Measurements from ENCODE around the gene IL1B. TPM values are rescaled to one million over a fixed set of nuclear protein-coding genes. Genes with fewer than 3 reads are reported as not detected.

Gene IL1B
- total RNA-seq, 6 donors from 2014 or later = 0.59 to 27.4 (median 9.6) TPM

- H3K27ac ChIP-seq = no peak overlapping the region
These were observed 3.5 kb downstream of the IL1B start for GRCh38 chr2:112832841-112833638.

DNA sequence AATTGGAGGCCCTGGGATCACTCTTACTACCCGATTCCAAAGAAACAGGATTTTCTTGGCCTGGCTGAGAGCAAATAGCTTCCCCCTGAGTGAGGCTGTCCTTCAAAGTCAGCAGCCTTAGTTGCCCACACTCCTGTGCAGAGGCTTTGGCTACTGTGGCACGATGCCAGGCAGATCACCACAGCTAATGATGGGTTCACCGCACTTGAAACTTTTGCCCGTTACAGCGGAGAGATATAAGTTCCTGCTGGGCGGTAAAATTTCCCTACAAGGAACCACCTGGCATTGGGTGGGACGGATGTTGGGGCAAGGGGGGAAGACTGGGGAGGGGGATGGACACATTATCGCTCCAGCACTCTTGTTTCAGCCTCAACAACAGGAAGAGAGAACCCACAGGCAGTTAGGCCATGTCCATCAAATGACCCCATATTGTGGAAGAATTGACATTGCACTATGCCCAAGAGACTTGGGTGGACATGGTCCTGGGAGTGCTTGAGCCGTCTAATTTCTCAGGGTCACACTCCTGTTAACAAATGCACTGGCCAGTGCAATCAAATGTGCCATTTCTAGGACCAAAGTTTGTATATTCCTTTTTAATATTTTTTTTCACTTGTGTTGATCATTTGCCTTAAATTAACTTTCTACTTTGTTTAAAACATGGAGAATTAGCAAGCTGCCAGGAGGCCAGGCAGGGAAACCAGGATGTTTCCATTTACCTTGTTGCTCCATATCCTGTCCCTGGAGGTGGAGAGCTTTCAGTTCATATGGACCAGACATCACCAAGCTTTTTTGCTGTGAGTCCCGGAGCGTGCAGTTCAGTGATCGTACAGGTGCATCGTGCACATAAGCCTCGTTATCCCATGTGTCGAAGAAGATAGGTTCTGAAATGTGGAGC, 4.4 kb downstream of the IL1B start:
- ATAC-seq (ENCODE audit: low FRiP score in 2 of 2) = no peak
- TF ChIP-seq CTCF (IDR thresholded peaks at IDR 0.05) = no peak
- TF ChIP-seq POLR2A (IDR thresholded peaks at IDR 0.05) = no peak
- TF ChIP-seq EP300 (IDR thresholded peaks at IDR 0.05) = no peak
- TF ChIP-seq POLR2AphosphoS5 (IDR thresholded peaks at IDR 0.05) = no peak
- WGBS, 2 donors = 77 to 83% methylated on average over 15 of the region's 15 CpGs
- no peak for DNase-seq
- H3K36me3 ChIP-seq = no peaks in the 10 kb centered on the region
- H3K4me3 ChIP-seq = no peak overlapping the region
- no peaks in the 10 kb centered on the region for H3K9me3 ChIP-seq
- no peaks in the 10 kb centered on the region for H3K27me3 ChIP-seq
- peaks cover 0 to 25% (median 9%) of the 10 kb centered on the region in 4 donors for H3K4me1 ChIP-seq
- H3K27ac ChIP-seq = no peak overlapping the region

More at GRCh38 chr2:112832841-112833638, 3.5 kb downstream of the IL1B start:
- Histone ChIP-seq H3K36me3 (no peaks in the 10 kb centered on the region), H3K9me3 (no peaks in the 10 kb centered on the region), H3K4me1 (peaks cover 0 to 25% (median 9%) of the 10 kb centered on the region in 4 donors), H3K27me3 (no peaks in the 10 kb centered on the region), H3K4me3 (no peak overlapping the region)
- DNase-seq (no peak), ATAC-seq (ENCODE audit: low FRiP score in 2 of 2) (no peak)
- no peak for TF ChIP-seq EP300 (IDR thresholded peaks at IDR 0.05)
- no peak for TF ChIP-seq POLR2A (IDR thresholded peaks at IDR 0.05)
- no peak for TF ChIP-seq CTCF (IDR thresholded peaks at IDR 0.05)
- TF ChIP-seq POLR2AphosphoS5 (IDR thresholded peaks at IDR 0.05) = no peak
- 89 to 93% methylated on average over 14 of the region's 14 CpGs for WGBS, 2 donors

GRCh38 chr2:112831513-112831845, 5.1 kb downstream of the IL1B start:
- peaks cover 0 to 25% (median 9%) of the 10 kb centered on the region in 4 donors for H3K4me1 ChIP-seq
- H3K27me3 ChIP-seq = no peaks in the 10 kb centered on the region
- no peaks in the 10 kb centered on the region for H3K36me3 ChIP-seq
- no peaks in the 10 kb centered on the region for H3K9me3 ChIP-seq
- no peak overlapping the region for H3K27ac ChIP-seq
- ATAC-seq (ENCODE audit: low FRiP score in 2 of 2) = no peak
- WGBS, 2 donors = 23 to 56% methylated on average over 2 of the region's 2 CpGs
- H3K4me3 ChIP-seq = no peak overlapping the region
- DNase-seq = no peak
- TF ChIP-seq CTCF (IDR thresholded peaks at IDR 0.05) (no peak), POLR2A (IDR thresholded peaks at IDR 0.05) (no peak), EP300 (IDR thresholded peaks at IDR 0.05) (no peak), POLR2AphosphoS5 (IDR thresholded peaks at IDR 0.05) (no peak)

DNA sequence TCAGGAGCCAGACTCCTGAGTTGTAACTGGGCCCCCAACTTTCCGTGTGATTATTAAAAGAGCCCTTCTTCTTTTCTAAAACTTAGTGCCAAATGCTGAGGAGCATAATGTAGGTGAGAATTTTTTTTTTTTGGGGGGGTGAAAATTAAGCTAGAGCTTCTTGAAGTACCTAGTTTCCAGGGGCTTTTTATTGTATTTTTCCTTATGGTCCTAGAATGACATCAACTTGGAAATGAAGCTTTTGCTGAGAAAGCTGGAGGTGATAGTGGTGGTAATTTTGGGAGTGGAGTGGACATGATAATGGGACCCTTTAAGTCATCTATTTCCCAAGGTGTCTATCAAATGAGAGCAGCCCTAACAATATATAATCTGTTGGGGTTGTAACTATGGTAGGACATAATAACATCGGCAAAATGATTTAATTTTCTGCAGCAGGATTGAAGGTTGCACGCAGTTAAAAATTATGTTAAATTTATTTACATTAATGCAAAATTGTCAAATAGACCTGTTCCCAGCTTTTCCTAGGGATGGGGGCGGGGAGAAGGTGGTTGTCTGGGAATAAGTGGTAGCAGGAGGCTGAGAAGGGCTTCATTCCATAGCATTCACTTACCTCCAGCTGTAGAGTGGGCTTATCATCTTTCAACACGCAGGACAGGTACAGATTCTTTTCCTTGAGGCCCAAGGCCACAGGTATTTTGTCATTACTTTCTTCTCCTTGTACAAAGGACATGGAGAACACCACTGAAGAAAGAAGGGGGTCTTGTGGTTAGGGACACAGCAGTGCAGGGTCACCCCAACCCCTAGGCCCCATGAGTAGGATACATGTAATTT, 5.7 kb downstream of the IL1B start:
- Histone ChIP-seq H3K4me1 (peaks cover 0 to 20% (median 7%) of the 10 kb centered on the region in 4 donors), H3K4me3 (no peak overlapping the region), H3K27ac (no peak overlapping the region), H3K9me3 (no peaks in the 10 kb centered on the region), H3K36me3 (no peaks in the 10 kb centered on the region), H3K27me3 (no peaks in the 10 kb centered on the region)
- no peak for DNase-seq
- ATAC-seq (ENCODE audit: low FRiP score in 2 of 2) = no peak
- no peak for TF ChIP-seq CTCF (IDR thresholded peaks at IDR 0.05)
- TF ChIP-seq POLR2AphosphoS5 (IDR thresholded peaks at IDR 0.05) = no peak
- no peak for TF ChIP-seq EP300 (IDR thresholded peaks at IDR 0.05)
- no peak for TF ChIP-seq POLR2A (IDR thresholded peaks at IDR 0.05)
- 71 to 73% methylated on average over 5 of the region's 5 CpGs for WGBS, 2 donors

All from upper lobe of left lung (tissue), 6 donors.